Subcutaneous adipose tissue (tissue), 4 donors: ENCODE data around the gene CSNK1D. TPM values are rescaled to one million over a fixed set of nuclear protein-coding genes. Genes with fewer than 3 reads are reported as not detected.

ENCODE experiments used
- total RNA-seq, 4 donors: library from RNA; depleted of rRNA; stranded (reverse); fragments of >200 nt; gene quantifications; one replicate each; pipeline ENCODE4 v1.1.0, GENCODE V29; 2016
- TF ChIP-seq, protein P1 (sequence below): fragments of 450-650 bp; IDR thresholded peaks from one replicate; pipeline ENCODE4 v1.5.1; 2016; ENCODE audit warnings: low read depth, mild to moderate bottlenecking, control low read depth, antibody characterized with exemption, moderate library complexity

Gene CSNK1D
- total RNA-seq, 4 donors from 2014 or later: 55.1 to 139 (median 64.5) TPM

GRCh38 chr17:82318772-82319606 is 45.5 kb upstream of the CSNK1D start:
- TF ChIP-seq, protein P1, sequence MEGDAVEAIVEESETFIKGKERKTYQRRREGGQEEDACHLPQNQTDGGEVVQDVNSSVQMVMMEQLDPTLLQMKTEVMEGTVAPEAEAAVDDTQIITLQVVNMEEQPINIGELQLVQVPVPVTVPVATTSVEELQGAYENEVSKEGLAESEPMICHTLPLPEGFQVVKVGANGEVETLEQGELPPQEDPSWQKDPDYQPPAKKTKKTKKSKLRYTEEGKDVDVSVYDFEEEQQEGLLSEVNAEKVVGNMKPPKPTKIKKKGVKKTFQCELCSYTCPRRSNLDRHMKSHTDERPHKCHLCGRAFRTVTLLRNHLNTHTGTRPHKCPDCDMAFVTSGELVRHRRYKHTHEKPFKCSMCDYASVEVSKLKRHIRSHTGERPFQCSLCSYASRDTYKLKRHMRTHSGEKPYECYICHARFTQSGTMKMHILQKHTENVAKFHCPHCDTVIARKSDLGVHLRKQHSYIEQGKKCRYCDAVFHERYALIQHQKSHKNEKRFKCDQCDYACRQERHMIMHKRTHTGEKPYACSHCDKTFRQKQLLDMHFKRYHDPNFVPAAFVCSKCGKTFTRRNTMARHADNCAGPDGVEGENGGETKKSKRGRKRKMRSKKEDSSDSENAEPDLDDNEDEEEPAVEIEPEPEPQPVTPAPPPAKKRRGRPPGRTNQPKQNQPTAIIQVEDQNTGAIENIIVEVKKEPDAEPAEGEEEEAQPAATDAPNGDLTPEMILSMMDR: no peak

DNA sequence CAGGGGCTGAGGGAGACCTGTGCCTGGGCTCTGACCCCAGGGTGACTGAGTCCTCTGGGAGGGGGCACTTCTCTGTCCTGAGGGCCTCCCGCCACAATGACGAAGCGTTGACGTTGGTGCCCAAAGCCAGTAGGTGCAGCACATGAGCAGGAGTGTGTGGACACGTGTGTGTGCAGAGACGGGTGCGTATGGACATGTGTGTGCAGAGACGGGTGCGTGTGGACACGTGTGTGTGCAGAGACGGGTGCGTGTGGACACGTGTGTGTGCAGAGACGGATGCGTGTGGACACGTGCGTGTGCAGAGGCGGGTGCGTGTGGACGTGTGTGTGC is 44.6 kb upstream of the CSNK1D start:
- TF ChIP-seq, protein P1: no peak

DNA sequence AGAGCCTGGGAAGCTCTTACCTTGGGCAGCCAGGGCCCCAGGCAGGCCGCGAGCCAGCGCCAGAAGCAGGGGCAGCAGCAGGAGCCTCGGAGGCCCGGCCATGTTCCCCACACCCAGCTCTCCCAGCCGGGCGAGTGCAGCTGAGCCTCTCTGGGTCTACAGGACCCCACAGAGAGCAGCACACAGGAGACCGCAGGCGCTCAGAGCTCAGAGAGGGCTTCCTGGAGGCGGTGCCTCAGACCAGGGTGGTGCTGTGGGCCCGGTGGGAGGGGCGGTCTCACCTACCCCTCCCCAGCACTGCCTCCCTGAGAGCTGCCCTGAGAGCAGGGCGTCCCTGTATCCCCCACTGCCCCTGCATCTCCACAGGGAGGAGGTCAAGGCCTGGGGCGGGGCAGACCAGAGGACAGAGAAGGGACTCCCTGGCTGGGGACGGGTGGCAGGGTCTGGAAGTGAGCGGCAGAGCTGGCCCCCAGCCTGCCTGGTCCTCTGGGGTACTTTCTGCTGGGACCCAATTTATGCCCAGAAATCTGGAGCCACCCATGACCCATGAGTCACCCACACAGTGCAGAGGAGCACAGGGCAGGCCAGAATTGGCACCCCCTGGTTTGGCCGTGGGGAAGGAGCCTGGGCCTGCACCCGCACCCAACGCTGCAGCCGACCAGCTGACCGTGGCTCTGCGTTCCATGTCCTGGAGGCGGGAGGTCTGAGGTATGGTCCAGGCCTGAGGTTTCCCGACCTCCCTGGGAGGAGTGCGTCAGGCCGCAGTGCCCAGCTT is 44.1 kb upstream of the CSNK1D start, which contains the start of gene CD7:
CD7 (minus strand) TSS at position 215 of the 775 bp plus-strand sequence; CDS start at position 102, 113 bp downstream.
- TF ChIP-seq, protein P1: no peak

DNA sequence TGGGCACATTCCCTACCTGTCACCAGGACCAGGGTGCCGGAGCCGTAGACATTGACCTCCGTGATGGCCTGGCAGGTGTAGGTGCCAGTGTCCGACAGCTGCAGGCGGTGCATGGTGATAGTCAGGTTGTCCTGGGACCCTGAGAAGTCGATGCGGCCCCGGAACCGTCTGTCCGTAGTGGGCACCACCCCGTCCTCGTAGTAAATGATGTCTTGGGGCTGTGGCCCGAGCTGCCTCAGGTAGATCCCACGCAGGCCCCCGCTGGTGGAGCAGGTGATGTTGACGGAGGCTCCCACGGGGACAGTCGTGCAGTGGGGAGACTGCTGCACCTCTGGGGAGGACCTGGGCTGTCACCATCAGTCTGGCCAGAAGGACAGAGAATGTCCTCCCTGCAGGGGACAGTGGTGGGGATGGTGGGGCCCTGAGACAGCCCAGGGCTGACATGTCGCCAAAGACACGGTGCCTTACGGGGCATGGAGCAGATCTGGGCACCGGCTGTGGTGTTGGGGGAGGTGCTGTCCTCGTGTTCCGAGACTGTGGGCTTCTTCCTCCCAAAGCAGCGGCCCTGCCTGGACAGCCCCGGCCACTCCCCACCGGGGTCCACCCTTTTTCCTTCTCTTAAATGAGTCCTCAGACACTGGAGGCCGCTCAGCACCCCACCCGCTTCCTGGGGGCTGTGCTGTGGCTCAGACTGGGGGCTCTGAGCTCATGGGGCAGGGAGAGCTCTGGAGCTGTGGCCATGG is 43.3 kb upstream of the CSNK1D start:
- TF ChIP-seq, protein P1: no peak

- TF ChIP-seq, protein P1: no peak
These were observed 42.3 kb upstream of the CSNK1D start for GRCh38 chr17:82315703-82316358.

DNA sequence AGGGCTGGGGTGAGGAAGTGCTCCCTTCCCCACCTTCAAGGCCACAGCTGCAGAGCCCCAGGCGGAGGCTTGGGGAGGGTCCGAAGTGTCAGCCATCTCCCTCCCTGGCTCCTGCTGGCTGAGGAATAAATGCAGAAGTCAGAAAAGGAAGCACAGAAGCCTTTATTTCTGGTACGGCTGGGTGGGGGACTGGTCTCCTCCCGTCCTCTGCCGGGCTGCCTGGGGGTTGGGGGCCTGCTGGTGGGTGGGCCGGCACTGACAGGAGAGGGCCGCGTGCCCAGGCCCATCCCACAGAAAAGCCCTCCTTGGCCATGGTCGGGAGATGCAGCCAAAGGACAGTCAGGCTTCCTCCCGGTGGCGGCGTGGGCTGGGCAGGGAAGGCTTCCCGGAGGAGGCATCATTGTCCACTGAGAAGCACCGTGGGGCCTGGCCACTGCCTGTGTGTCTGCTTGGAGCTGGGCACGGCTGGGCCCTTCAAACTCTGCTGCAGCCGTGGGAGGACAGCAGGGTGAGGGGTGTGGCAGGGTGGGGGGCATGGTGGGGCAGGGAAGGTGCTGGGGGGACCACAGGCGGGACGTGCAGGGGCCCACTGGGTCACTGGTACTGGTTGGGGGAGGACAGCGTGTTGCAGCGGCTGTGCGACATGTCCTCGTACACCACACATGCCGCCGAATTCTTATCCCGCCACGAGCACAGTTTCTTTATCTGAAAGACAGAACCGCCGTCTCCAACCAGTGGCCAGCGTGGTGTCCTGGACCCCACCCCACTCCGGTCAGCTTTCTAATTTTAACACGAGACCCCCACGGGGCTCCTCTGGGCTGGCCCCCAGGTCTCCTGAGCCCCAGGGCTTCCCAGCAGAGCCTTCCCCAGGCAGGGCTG is 41.5 kb upstream of the CSNK1D start:
- TF ChIP-seq, protein P1: no peak
